ENCODE results near the gene BRDT. TPM values are rescaled to one million over a fixed set of nuclear protein-coding genes. Genes with fewer than 3 reads are reported as not detected.

Gene BRDT
- total RNA-seq, 4 donors from 2014 or later, result not detected

DNA sequence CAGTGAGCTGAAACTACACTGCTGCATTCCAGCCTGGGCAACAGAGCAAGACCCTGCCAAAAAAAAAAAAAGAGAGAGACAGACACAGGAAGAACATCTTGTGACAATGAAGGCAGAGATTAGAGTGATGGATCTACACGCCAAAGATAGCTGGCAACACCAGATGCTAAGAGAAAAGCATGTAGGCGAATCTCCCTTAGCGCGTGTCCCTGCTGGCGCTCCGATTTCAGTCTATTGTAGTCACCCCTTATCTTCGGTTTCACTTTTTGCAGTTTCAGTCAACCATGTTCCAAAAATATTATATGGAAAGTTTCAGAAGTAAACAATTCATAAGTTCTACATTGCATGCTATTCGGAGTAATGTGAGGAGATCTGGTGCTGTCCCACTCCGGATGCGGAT, 11.6 kb upstream of the BRDT start:
- intact Hi-C loops (cut with DNase I; ENCODE audit: low total_unique reads), result no loop called here
- 95% methylated on average over 10 of the region's 10 CpGs for WGBS, 2 donors
- no peak for DNase-seq (ENCODE audit: low spot score in 2 of 2)
- no peak for TF ChIP-seq POLR2A (IDR thresholded peaks at IDR 0.05)
- TF ChIP-seq, protein P1, sequence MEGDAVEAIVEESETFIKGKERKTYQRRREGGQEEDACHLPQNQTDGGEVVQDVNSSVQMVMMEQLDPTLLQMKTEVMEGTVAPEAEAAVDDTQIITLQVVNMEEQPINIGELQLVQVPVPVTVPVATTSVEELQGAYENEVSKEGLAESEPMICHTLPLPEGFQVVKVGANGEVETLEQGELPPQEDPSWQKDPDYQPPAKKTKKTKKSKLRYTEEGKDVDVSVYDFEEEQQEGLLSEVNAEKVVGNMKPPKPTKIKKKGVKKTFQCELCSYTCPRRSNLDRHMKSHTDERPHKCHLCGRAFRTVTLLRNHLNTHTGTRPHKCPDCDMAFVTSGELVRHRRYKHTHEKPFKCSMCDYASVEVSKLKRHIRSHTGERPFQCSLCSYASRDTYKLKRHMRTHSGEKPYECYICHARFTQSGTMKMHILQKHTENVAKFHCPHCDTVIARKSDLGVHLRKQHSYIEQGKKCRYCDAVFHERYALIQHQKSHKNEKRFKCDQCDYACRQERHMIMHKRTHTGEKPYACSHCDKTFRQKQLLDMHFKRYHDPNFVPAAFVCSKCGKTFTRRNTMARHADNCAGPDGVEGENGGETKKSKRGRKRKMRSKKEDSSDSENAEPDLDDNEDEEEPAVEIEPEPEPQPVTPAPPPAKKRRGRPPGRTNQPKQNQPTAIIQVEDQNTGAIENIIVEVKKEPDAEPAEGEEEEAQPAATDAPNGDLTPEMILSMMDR (IDR thresholded peaks at IDR 0.05), result no peak
- no peak overlapping the region for H3K4me3 ChIP-seq (ENCODE audit: low read depth, poor library complexity, severe bottlenecking)

DNA sequence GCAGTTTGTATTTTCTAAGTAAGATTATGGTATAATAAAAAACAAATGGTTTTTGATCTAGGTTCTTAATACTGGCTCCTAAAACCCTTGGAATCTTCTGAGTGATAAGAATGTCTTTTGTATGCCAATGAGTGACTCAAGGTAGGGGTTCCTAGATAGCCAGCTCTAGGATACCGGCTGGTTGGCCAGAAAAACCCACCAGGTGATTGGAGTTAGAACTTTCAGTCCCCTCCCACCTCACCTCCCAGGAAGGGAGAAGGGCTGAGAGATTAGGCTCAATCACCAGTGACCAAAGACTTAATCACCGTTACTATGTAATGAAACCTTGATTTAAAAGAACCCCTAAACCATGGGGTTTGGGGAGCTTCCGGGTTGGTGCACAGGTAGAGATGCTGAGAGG, 8.7 kb upstream of the BRDT start:
- 84 to 97% methylated on average over 3 of the region's 3 CpGs for WGBS, 2 donors
- H3K4me3 ChIP-seq (ENCODE audit: low read depth, poor library complexity, severe bottlenecking), result no peak overlapping the region
- TF ChIP-seq, protein P1 (IDR thresholded peaks at IDR 0.05), result no peak
- TF ChIP-seq POLR2A (IDR thresholded peaks at IDR 0.05), result no peak
- DNase-seq (ENCODE audit: low spot score in 2 of 2), result no peak
- intact Hi-C loops (cut with DNase I; ENCODE audit: low total_unique reads), result no loop called here

DNA sequence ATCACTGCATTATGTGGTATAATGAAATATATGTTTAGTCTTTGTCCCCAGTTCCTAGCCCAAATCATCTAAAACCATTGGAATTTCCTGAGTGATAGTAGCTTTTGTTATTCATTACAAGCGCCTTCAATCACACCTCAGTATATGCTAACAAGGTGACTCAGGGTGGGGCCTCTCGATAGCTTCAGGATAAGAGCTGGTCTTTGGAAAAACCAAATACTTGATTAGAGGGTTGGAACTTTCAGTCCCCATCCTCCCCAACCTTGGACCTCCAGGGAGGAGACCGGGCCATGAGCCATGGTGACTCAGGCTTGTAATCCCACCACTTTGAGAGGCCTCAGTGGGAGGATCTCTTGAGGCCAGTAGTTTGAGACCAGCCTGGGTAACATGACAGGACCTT, 5.1 kb upstream of the BRDT start:
- intact Hi-C loops (cut with DNase I; ENCODE audit: low total_unique reads), result no loop called here
- WGBS, 2 donors, result 86 to 94% methylated on average over 3 of the region's 3 CpGs
- DNase-seq (ENCODE audit: low spot score in 2 of 2), result no peak
- no peak overlapping the region for H3K4me3 ChIP-seq (ENCODE audit: low read depth, poor library complexity, severe bottlenecking)
- TF ChIP-seq, protein P1 (IDR thresholded peaks at IDR 0.05), result no peak
- TF ChIP-seq POLR2A (IDR thresholded peaks at IDR 0.05), result no peak

DNA sequence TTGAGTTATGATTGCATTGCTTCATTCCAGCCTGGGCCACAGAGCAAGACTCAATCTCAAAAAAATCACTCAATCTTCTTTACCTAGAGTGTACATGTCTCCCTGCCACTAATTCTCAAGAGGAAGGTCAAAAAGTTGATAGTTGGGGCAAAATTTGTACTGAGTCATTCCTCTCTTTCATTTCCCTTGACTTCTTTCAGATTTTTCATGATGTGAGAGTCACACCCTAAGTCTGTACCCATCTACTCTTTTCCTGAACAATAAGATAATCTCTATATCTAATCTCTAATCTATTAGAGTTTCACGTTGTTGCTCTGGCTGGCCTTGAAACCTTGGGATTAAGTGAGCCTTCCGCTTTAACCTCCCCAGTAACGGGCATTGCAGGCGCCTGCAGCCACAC, 1.1 kb upstream of the BRDT start:
- 64 to 74% methylated on average over 4 of the region's 4 CpGs for WGBS, 2 donors
- no peak for DNase-seq (ENCODE audit: low spot score in 2 of 2)
- intact Hi-C loops (cut with DNase I; ENCODE audit: low total_unique reads), result no loop called here
- H3K4me3 ChIP-seq (ENCODE audit: low read depth, poor library complexity, severe bottlenecking), result no peak overlapping the region
- TF ChIP-seq, protein P1 (IDR thresholded peaks at IDR 0.05), result no peak
- no peak for TF ChIP-seq POLR2A (IDR thresholded peaks at IDR 0.05)

DNA sequence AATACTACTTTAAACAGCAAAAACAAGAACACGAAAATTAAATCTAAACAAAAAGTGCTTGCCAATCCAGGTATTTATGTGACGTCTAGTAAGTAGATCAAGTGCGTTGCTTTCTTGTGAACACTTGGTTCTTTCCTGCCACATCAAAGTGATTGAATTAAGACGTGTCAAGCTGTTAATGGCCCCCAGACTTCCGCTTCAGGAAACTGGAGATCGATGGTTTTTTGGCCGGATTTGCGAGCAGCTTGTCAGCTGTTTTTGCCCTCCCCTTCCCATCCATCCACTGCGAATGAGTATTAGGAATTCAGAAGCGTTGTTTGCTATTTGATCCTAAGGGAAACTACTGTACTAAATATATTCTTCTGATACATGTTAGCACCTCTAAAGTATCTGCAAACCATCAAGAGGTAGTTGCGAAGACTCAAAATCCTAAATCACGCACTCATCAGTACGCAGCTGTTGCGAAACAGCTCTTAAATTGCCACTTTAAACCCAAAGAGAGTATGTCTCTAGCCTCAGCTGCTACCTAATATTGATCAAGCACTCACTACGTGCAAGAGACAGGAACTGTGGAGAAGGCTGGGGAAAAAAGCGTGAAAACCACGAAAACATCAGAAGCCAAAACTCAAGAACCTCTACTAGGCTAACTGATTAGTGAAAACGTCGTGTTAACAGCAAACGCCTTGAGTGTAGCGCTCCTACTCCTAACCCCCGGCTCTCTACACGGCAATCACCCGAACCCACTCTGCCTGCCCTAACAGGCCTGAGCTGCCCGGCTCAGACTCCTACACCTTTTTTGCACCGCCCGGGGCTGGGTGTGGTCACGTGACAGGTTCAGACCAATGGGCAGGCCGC, 473 bp upstream of the BRDT start:
- intact Hi-C loops (cut with DNase I; ENCODE audit: low total_unique reads), result no loop called here
- no peak overlapping the region for H3K4me3 ChIP-seq (ENCODE audit: low read depth, poor library complexity, severe bottlenecking)
- 71% methylated on average over 29 of the region's 29 CpGs for WGBS, 2 donors
- TF ChIP-seq, protein P1 (IDR thresholded peaks at IDR 0.05), result no peak
- no peak for TF ChIP-seq POLR2A (IDR thresholded peaks at IDR 0.05)
- DNase-seq (ENCODE audit: low spot score in 2 of 2), result no peak

DNA sequence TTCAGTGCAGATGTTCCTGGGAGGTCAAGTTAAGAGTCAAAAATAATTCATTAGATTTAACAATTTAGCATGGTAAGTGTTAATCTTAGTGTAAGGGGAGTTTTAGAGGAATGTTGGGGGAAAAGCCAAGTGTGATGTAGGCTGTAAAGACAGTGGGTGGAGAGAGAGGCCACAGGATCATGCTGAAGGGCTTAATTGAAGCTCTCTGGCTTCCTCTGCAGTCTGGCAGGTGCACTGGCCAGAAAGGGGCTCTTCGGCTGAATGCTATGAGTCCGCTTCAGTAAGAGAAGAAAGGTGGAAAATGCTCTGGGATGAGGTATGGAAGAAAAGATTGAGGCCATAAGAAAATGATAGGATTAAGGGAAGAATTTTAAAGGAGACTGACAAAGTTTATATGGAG, 3.0 kb downstream of the BRDT start:
- 48 to 62% methylated on average over 2 of the region's 2 CpGs for WGBS, 2 donors
- intact Hi-C loops (cut with DNase I; ENCODE audit: low total_unique reads), result no loop called here

More for the DNA sequence above, 3.0 kb downstream of the BRDT start:
- no peak for DNase-seq (ENCODE audit: low spot score in 2 of 2)
- H3K4me3 ChIP-seq (ENCODE audit: low read depth, poor library complexity, severe bottlenecking), result no peak overlapping the region
- TF ChIP-seq, protein P1 (IDR thresholded peaks at IDR 0.05), result no peak
